ENCODE data around the gene DDX25. TPM values are rescaled to one million over a fixed set of nuclear protein-coding genes. Genes with fewer than 3 reads are reported as not detected.

The DDX25 gene
- total and polyA plus RNA-seq, 2 of the 13 experiments (the other 11 are each of a cell fraction or from before 2014, with no cell fraction given) = 0.17 to 0.29 TPM

- no peak for TF ChIP-seq ZBTB40 (IDR thresholded peaks at IDR 0.05)
- no peak for TF ChIP-seq ZBTB40 (CRISPR knock-in tag; IDR thresholded peaks at IDR 0.05)
- no peak for TF ChIP-seq ZNF282 (IDR thresholded peaks at IDR 0.05; ENCODE audit: partially characterized antibody)
- 0 out of 2 replicates have a peak, but pooled peaks have one; percentile 6 for TF ChIP-seq FOSL2 (CRISPR knock-in tag; IDR thresholded peaks at IDR 0.05)
- TF ChIP-seq CENPT (CRISPR knock-in tag; IDR thresholded peaks at IDR 0.05; ENCODE audit: low read depth) = no peak
- TF ChIP-seq ZBTB21 (CRISPR knock-in tag; IDR thresholded peaks at IDR 0.05) = peak; percentile 74; the same call in 1 of the 2 replicates
- TF ChIP-seq ZNF776 (CRISPR knock-in tag; IDR thresholded peaks at IDR 0.05) = no peak
- TF ChIP-seq ETV5 (CRISPR knock-in tag; IDR thresholded peaks at IDR 0.05; ENCODE audit: borderline replicate concordance) = peak; percentile 60; the same call in 1 of the 2 replicates
Observed at GRCh38 chr11:125916683-125917347, 12.5 kb downstream of the DDX25 start (continued).
